HG03175 (cell line): ENCODE measurements around the gene RBKS.

Experiments
- ATAC-seq: cut with Tn5 transposase; IDR thresholded peaks from one replicate; pipeline ENCODE4 v1.9.1; 2021; ENCODE audit warnings: mild to moderate bottlenecking, moderate library complexity; ENCODE audit not compliant: unreplicated experiment

RBKS gene

GRCh38 chr2:27803046-27803445 is 87.1 kb downstream of the RBKS start:
- ATAC-seq, result no peak

- ATAC-seq, result no peak
Observed at GRCh38 chr2:27802547-27802946, 87.6 kb downstream of the RBKS start.

GRCh38 chr2:27800856-27801255 is 89.3 kb downstream of the RBKS start:
- ATAC-seq, result no peak

- no peak for ATAC-seq
Observed at GRCh38 chr2:27799646-27800010, 90.6 kb downstream of the RBKS start.

GRCh38 chr2:27798948-27799645 is 91.1 kb downstream of the RBKS start:
- ATAC-seq, result no peak

DNA sequence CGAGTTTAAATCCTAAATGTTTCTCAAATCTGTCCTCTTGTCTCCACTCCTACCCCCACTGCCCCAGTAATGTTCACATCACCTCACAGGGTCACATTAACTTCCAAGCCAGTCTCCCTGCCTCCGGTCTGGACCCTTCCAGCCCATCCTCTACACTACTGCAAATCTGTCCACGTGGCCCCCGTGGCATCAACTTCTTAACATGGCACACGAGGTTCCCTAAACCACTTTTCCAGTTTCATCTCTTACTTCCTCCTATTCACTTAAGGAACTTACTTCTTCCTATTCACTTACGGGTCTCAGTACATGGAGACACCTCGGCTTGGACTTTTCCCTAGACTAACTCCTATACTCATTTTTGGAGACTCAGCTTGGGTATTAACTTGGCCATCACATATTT is 91.7 kb downstream of the RBKS start:
- ATAC-seq, result no peak

- ATAC-seq, result no peak
Observed at GRCh38 chr2:27797841-27798240, 92.3 kb downstream of the RBKS start.

GRCh38 chr2:27796791-27797765 is 93.1 kb downstream of the RBKS start:
- no peak for ATAC-seq

DNA sequence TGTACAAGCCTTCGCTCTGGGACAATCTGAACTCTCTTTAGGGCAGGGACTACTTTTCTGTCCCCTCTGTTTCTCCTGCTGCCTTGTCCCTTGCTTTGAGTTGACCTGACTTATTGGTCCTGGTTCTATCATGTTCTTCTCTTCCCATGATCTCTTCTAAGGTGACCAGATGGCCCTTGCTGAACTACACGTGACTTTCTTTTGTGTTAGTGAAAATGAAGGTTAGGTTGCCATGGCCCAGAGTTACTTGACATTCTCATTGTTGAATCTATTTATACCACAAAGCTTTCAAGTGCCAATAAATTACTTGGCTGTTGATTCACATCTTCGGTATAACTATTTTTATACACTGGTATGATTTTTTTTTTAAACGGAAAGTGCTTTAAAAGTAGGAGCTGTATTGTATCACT is 94.3 kb downstream of the RBKS start:
- no peak for ATAC-seq

- no peak for ATAC-seq
Observed at GRCh38 chr2:27795093-27795834, 94.9 kb downstream of the RBKS start.

DNA sequence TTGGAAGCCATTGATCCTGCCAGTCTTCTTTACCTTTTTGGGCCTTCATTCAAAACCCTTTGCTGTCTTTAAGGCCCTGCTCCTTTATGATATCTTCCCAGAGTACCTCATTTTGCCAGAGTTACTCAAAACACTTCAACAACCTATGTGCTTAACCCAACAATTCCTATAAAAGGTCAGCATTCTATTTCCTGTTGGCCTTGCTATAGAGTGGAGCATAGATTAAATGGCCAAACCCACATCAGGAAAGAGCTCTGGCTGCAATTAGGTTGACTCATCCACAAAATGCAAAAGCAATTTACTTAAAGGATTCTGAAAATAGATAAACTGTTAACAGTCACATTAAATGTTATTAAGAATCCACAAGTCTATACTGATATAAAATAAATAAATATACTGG is 97.4 kb downstream of the RBKS start:
- ATAC-seq, result no peak

- ATAC-seq, result no peak
Observed at GRCh38 chr2:27790796-27791195, 99.4 kb downstream of the RBKS start.

DNA sequence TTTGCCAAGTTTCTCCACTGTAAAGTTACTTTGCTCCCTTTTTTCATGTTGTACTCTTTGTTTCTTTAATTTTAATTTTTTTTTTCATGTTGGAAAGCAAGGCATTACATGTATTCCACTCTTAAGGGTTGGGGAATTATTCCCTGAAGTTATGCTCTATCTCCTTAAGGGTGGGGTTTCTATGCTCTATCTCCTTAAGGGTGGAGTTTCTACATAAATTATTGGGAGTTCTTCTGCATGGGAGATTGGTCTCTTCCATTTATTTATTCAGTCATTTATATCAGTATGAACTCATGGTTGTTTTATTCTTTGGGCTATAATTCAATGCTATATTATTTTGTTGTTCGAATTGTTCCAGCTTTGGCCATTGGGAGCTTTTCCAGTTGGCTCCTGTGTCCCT is 107.5 kb downstream of the RBKS start:
- no peak for ATAC-seq

GRCh38 chr2:27781496-27781895 is 108.7 kb downstream of the RBKS start:
- no peak for ATAC-seq

DNA sequence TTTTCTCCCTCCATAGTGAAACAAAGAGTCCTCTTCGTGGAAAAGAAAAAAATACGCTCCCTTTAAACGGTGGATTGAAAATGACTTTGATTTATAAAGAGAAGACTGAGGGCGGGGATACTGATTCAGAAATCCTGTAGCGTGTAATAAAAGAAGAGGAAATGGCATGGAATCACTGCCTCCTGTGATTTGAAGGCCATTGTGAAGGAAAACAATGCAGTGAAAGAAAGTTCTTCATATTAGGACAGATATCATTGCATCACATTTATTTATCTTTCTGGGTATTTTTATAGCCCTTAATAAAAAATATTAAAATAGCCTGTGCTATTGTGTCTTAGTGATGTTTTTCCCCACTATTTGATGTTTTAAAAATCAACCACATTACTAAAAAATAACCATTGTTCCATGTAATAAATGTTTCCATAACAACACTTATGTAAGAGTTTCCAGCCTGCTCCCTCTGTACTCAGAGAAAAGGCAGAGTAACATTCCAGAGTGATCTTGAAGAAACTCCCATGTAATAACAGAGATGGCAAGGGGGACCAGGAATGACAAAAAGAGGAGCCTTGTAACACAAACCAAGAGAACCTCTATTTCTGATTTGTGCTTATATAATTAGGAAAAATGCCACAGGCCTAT is 110.7 kb downstream of the RBKS start:
- no peak for ATAC-seq

- ATAC-seq, result no peak
Observed at GRCh38 chr2:27776696-27777095, 113.5 kb downstream of the RBKS start.

GRCh38 chr2:27776097-27776496 is 114.1 kb downstream of the RBKS start:
- no peak for ATAC-seq

DNA sequence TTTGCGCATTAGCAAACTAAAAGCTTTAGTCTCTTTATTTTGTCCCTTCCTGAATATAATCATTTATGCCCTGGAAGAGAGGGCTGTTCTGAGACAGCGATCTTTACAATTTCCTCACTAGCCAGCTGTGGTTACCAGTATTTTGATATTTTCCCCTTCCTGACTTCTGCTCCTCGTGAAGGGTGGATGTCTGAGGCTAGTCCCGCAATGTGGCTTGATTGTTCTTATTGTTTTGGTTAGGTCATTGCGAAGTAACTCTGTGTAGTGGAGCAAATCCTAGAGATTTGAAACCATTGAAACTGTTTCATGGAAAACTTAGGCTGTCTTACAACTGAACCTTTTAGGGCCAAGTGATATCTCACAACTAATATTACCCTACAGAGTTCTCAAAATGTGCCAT is 116.2 kb downstream of the RBKS start:
- ATAC-seq, result no peak

GRCh38 chr2:27772804-27773203 is 117.4 kb downstream of the RBKS start:
- no peak for ATAC-seq

GRCh38 chr2:27771548-27772335 is 118.4 kb downstream of the RBKS start, which contains the start of gene MRPL33:
TSS of gene MRPL33 (plus strand) at chr2:27771719. CDS start at chr2:27771778, 59 bp downstream.
- peak; percentile 95 for ATAC-seq
